ENCODE measurements around the gene SLC44A1. TPM values are rescaled to one million over a fixed set of nuclear protein-coding genes. Genes with fewer than 3 reads are reported as not detected.

The SLC44A1 gene
- polyA plus RNA-seq, 1 of the 3 experiments (the other 2 are of a cell fraction) = 4.5 TPM

- peaks cover 0 to 14% of the 10 kb centered on the region in 2 experiments; a peak in 2 of 4 replicates for H3K4me1 ChIP-seq (ENCODE audit: control insufficient read depth in 1 of 2, insufficient read depth in 2 of 2, low read depth in 1 of 2, low read length in 1 of 2)
- H3F3A ChIP-seq (replicated peaks; ENCODE audit: insufficient read depth) = no peaks in the 10 kb centered on the region
- no peak overlapping the region for H3K9ac ChIP-seq
- ChIA-PET POLR2A (no interaction called here), CTCF (no interaction called here)
- 89% methylated on average over 1 of the region's 1 CpG for WGBS (ENCODE audit: low lambda C conversion rate)
- no peak overlapping the region for H3K27ac ChIP-seq (ENCODE audit: low read depth in 2 of 2, low read length in 1 of 2)
- no peak overlapping the region for H3K4me3 ChIP-seq (ENCODE audit: low read depth in 2 of 2, low read length in 1 of 2)
- no peaks in the 10 kb centered on the region for H3K9me3 ChIP-seq
- TF ChIP-seq GABPA (IDR thresholded peaks at IDR 0.05; ENCODE audit: low read depth) (no peak), YY1 (IDR thresholded peaks at IDR 0.05; ENCODE audit: low read depth) (no peak), PBX3 (IDR thresholded peaks at IDR 0.05) (no peak), SIN3A (IDR thresholded peaks at IDR 0.05; ENCODE audit: borderline replicate concordance, low read depth, low read length) (no peak), MEF2A (IDR thresholded peaks at IDR 0.05; ENCODE audit: borderline replicate concordance, low read depth) (no peak), NFIC (IDR thresholded peaks at IDR 0.05; ENCODE audit: borderline replicate concordance) (no peak), USF2 (IDR thresholded peaks at IDR 0.05; ENCODE audit: borderline replicate concordance, low read depth, low read length) (no peak), RCOR1 (IDR thresholded peaks at IDR 0.05; ENCODE audit: low read length) (no peak), IRF3 (IDR thresholded peaks at IDR 0.05; ENCODE audit: low read depth, low read length) (no peak), JUND (IDR thresholded peaks at IDR 0.05) (no peak), TAF1 (IDR thresholded peaks at IDR 0.05; ENCODE audit: borderline replicate concordance, low read depth, low read length) (no peak), CHD2 (IDR thresholded peaks at IDR 0.05; ENCODE audit: low read length, partially characterized antibody) (no peak), FOXJ3 (CRISPR knock-in tag; IDR thresholded peaks at IDR 0.05) (no peak), RAD21 (IDR thresholded peaks at IDR 0.05; ENCODE audit: low read length) (no peak), FOSL2 (IDR thresholded peaks at IDR 0.05; ENCODE audit: borderline replicate concordance, low read depth) (no peak), ZBTB33 (IDR thresholded peaks at IDR 0.05; ENCODE audit: borderline replicate concordance, low read depth) (no peak), ELF1 (IDR thresholded peaks at IDR 0.05) (no peak), GATA2 (CRISPR knock-in tag; IDR thresholded peaks at IDR 0.05) (no peak), MAX (IDR thresholded peaks at IDR 0.05; ENCODE audit: low read depth) (no peak)
- no peaks in the 10 kb centered on the region for H3K9me2 ChIP-seq
- H3K4me2 ChIP-seq = no peak overlapping the region
- DNase-seq = no peak
- H4K20me1 ChIP-seq (ENCODE audit: insufficient read depth) = no peaks in the 10 kb centered on the region
- no peak overlapping the region for H2AFZ ChIP-seq (ENCODE audit: low read depth)
- H3K27me3 ChIP-seq (ENCODE audit: insufficient read depth) = no peaks in the 10 kb centered on the region
- no peaks in the 10 kb centered on the region for H3K36me3 ChIP-seq (replicated peaks in 1 of 2; ENCODE audit: control insufficient read depth in 1 of 2, insufficient read depth in 2 of 2, low read length in 1 of 2)
- H3K79me2 ChIP-seq (ENCODE audit: insufficient read depth) = no peaks in the 10 kb centered on the region
Measured at GRCh38 chr9:105329719-105330062, 85.2 kb downstream of the SLC44A1 start.
